Stimulated activated CD4-positive, alpha-beta T cell treated with anti-CD3 and anti-CD28 coated beads, Interleukin-15, amount 100 ng/mL, for 1 hour (primary cell): ENCODE results near the gene CPHXL2.

ENCODE experiments used
- DNase-seq, 2 donors: peaks; one replicate each; pipeline ENCODE4 v3.0.0-alpha.2; 2020; ENCODE audit warnings: low read depth in 1 of 2, low spot score in 1 of 2

CPHXL2 gene

GRCh38 chr16:75644240-75645012 lies 32.4 kb downstream of the CPHXL2 start:
- no peak for DNase-seq

DNA sequence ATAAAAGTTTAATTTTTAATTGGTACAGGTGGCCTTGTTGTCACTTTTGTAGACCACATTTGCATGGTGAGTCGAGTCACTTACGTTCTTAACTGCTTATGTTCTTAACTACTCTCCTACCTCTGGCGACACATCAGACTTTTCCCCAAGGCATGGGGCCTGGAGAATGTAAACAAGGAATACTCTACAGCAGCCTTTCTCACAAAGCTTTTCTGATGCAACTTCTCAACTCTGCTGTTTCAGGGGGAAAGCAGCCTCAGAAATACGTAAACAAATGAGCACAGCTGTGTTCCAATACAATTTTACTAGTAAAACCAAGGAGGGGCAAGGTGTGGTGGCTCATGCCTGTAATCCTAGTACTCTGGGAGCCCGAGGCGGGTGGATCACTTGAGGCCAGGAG lies 36.2 kb downstream of the CPHXL2 start:
- DNase-seq, result no peak

DNA sequence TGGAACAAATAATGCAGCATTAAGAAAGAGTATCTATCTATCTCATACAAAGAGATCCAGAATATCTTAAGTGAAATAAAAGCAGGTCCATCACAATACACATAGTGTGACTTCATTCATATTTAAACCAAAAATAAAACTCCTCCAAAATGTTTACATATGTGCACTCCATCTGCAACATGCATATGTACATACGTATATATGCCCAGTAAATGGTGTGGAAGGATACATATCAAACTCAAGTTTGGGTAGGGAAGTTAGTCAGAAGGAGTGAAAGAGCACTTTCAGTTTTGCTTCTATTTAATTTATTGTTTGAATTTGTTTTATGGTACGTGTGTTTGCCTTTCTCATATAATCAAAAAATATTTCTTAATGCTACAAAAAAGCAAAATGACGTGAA lies 41.8 kb downstream of the CPHXL2 start:
- no peak for DNase-seq

DNA sequence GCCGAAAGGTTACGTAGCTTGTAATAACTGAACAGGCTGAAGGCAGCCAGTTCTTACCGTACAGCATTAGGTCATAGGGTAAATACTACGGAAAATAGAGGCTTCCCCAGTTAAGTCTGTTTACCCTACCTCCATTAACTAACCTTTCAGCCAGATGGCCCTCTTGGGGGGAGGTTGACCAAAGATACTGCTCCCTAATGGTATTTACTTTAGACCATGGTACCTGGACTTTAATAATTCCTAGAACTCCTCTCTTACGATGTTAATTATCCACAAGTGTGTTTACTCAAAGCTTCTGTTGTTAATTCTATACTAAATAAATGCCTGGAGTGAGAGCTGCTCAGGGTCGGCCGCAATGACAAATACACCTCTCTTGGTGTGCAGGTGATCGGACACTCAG lies 44.0 kb downstream of the CPHXL2 start:
- no peak for DNase-seq

DNA sequence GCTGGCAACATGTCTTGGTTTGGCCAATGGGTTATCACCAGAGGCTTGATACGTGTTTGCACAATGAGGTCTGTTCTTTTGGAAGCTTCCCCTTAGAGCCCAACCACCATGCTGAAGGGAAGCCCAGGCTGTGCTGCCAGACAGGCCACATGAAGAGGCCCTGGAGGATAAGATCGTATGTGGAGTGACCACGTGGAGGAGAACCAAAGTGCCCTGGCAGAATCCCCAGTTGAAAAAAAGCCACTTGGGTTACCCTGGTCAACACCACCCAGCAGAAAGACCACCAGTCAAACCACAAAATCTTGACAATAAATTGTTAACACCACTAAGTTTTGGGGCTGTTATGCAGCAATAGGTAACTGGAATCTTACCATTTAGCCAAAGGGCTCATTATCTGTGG lies 46.8 kb downstream of the CPHXL2 start:
- DNase-seq, result no peak

DNA sequence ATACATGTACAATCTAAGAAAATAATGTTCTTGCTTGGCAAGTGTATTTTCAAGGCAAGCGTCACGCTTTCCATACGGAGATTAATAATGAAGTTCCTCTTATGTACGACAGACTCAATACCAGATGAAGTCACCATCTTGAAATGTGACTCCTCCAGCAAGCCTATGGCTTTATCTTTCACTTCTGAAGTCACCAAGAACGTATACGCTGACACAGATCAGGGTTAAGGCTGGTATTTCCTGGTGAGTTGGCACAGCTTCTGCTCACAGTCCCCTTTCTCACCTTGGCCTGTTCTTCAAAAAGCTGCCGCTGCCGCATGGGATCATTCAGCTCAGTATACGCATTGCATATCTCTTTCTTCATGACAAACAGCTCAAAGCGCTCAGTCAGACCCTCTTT lies 47.7 kb downstream of the CPHXL2 start:
- DNase-seq, result no peak

- DNase-seq, result no peak
Observed at GRCh38 chr16:75628351-75628750, 48.5 kb downstream of the CPHXL2 start.

GRCh38 chr16:75627851-75628250 lies 49.0 kb downstream of the CPHXL2 start:
- DNase-seq, result no peak

GRCh38 chr16:75626806-75627205 lies 50.0 kb downstream of the CPHXL2 start:
- DNase-seq, result no peak

DNA sequence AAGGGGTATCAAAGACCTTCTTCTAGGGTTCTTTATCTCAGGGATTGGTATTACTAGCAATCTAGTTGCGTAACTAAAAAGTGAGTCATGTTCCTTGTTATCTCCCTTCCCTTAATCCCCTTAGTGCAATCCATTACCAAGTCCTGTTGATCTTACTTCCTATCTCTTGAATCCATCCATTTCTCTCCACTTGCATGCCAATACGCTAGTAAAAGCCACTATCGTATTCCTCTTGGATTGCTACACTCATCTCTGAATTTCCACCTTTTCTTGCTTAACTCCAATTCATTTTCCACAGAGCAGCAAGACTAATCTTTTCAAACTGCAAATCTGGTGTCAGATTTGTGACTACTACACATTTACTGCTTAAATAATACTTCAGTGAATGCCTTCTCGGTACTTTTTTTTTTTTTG lies 51.9 kb downstream of the CPHXL2 start:
- no peak for DNase-seq

- peak; percentile 91 to 92 for DNase-seq
Observed at GRCh38 chr16:75622761-75623605, 53.8 kb downstream of the CPHXL2 start, which contains the start of gene ADAT1. Gene ADAT1, minus strand, starts transcription at chr16:75623281. Its CDS starts 2,482 bp downstream, at chr16:75620799.

GRCh38 chr16:75621170-75621477 lies 55.7 kb downstream of the CPHXL2 start:
- no peak for DNase-seq

DNA sequence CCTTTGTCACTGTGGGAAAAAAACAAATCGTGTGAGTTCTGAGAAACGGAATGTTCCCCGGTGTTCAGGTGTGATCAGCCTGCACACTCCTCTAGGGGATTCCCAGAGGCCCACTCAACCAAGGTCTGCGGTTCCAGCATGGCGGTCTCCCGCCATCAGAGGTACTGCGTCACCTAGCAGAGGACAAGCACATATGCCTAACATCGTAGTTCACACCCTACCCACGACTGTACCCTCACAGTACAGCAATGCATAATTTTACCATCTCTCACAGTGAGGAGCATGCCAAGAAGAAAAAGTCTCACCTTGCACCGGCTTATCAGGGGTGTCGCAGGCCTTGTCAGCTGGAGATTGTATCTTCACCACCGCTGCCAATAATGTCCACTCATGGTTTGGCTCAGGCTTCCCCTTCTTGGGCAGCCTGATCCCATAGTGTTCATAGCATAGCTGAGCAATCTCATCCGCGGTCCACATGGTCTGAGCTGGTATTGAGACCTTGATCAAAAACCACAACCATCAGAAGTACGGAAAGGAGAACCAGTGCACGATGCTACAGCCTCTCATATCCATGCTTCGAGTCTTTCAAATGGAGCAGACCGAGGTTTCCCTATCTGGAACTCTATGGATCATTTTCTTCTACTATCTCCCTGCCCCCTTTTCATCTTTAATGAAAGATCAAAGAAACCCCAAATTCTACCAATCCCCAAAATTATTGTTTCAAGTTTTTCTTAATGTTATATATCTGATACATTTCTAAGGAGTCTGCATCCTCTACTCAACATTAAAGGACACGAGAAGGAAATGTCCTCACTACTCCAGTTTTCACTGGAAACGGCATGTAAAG lies 56.3 kb downstream of the CPHXL2 start:
- no peak for DNase-seq

- DNase-seq, result no peak
Observed at GRCh38 chr16:75618780-75619179, 58.0 kb downstream of the CPHXL2 start.

- DNase-seq, result no peak
Observed at GRCh38 chr16:75617121-75617520, 59.7 kb downstream of the CPHXL2 start.

GRCh38 chr16:75616521-75617010 lies 60.2 kb downstream of the CPHXL2 start:
- DNase-seq, result no peak

DNA sequence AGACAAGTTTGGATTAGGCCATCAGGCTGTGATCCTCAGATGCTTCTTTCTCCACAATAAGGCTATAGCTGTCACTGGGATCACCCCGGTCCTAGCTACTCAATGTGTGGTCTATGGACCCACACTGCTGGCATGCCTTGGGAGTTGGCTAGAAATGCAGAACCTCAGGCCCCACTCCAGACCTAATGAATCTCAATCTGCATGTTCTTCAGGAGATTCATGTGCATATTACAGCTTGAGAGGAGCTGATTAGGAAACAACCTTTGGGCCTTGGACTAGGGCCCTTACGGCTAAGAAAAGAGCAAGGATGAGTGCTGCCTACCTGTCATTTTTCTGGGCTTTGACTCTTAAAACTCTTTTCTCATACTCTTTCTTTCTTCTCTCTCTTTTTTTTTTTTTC lies 61.2 kb downstream of the CPHXL2 start:
- DNase-seq, result no peak

DNA sequence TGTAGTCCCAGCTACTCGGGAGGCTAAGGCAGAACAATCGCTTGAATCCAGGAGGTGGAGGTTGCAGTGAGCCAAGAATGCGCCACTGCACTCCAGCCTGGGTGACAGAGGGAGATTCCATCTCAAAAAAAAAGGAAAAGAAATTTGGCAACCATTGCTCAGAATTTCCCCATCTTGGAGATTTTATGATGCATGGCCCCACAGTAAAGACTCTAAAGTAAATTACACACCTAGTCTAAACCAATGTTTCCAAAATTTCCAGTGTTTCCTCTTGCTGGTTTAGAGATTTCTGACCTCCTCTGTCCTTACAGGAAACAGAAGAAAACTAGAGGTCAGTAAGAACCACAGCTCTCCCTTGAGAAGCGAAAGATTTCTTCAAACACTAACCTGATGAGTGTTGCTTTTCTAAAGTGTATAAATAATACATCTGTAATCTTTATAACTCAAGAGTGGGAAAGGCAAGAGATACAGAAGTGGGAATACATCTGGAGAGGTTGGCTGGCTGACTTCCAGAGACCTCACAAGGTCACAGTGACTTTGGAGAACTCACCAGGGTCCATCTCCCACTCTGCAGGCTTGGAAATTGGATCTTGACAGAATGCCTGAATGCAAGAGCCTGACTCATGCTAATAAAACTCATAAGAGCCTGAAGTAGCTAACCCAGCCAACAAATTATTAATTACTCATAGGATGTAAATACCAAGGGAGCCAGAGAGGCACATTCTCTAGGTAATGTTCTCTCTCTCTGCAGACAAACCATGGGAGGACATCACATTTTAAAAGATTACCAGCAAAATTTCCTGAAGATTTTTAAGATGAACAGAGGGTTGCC lies 62.5 kb downstream of the CPHXL2 start:
- no peak for DNase-seq
